ENCODE measurements around the gene TNF. TPM values are rescaled to one million over a fixed set of nuclear protein-coding genes. Genes with fewer than 3 reads are reported as not detected.

Gene TNF
- total RNA-seq, 1 donor from 2014 or later, result 11.5 TPM

GRCh38 chr6:31592396-31592771 is 17.0 kb downstream of the TNF start:
- Histone ChIP-seq H3K4me1 (no peaks in the 10 kb centered on the region), H3K27ac (no peak overlapping the region), H3K27me3 (no peaks in the 10 kb centered on the region), H3K9me3 (no peaks in the 10 kb centered on the region), H3K4me3 (no peak overlapping the region), H3K36me3 (no peaks in the 10 kb centered on the region)
- DNase-seq (ENCODE audit: low spot score in 2 of 2), result no peak
- intact Hi-C loops (cut with DNase I), result no loop called here
- TF ChIP-seq CTCF (IDR thresholded peaks at IDR 0.05), result no peak

GRCh38 chr6:31597006-31597405 is 21.6 kb downstream of the TNF start:
- Histone ChIP-seq H3K36me3 (no peaks in the 10 kb centered on the region), H3K4me1 (no peaks in the 10 kb centered on the region), H3K27ac (no peak overlapping the region), H3K9me3 (no peaks in the 10 kb centered on the region), H3K4me3 (no peak overlapping the region), H3K27me3 (no peaks in the 10 kb centered on the region)
- TF ChIP-seq CTCF (IDR thresholded peaks at IDR 0.05), result peak in 1 of 3 experiments; percentile 21
- no peak for DNase-seq (ENCODE audit: low spot score in 2 of 2)
- intact Hi-C loops (cut with DNase I), result no loop called here

- no peaks in the 10 kb centered on the region for H3K4me1 ChIP-seq
- H3K36me3 ChIP-seq, result no peaks in the 10 kb centered on the region
- no peak overlapping the region for H3K27ac ChIP-seq
Measured at GRCh38 chr6:31607317-31607716, 32.0 kb downstream of the TNF start.

GRCh38 chr6:31609519-31610406 is 34.4 kb downstream of the TNF start:
- no peaks in the 10 kb centered on the region for H3K27me3 ChIP-seq
- intact Hi-C loops (cut with DNase I), result no loop called here

More at GRCh38 chr6:31607317-31607716, 32.0 kb downstream of the TNF start:
- intact Hi-C loops (cut with DNase I), result no loop called here
- Histone ChIP-seq H3K9me3 (no peaks in the 10 kb centered on the region), H3K4me3 (no peak overlapping the region), H3K27me3 (no peaks in the 10 kb centered on the region)
- no peak for TF ChIP-seq CTCF (IDR thresholded peaks at IDR 0.05)
- DNase-seq (ENCODE audit: low spot score in 2 of 2), result no peak

GRCh38 chr6:31610968-31611367 is 35.6 kb downstream of the TNF start:
- intact Hi-C loops (cut with DNase I), result no loop called here
- Histone ChIP-seq H3K9me3 (no peaks in the 10 kb centered on the region), H3K36me3 (no peaks in the 10 kb centered on the region), H3K4me1 (no peaks in the 10 kb centered on the region), H3K27ac (no peak overlapping the region), H3K4me3 (no peak overlapping the region), H3K27me3 (no peaks in the 10 kb centered on the region)
- no peak for DNase-seq (ENCODE audit: low spot score in 2 of 2)
- no peak for TF ChIP-seq CTCF (IDR thresholded peaks at IDR 0.05)

More at GRCh38 chr6:31609519-31610406, 34.4 kb downstream of the TNF start:
- no peaks in the 10 kb centered on the region for H3K36me3 ChIP-seq
- no peak overlapping the region for H3K4me3 ChIP-seq
- no peak for DNase-seq (ENCODE audit: low spot score in 2 of 2)
- no peaks in the 10 kb centered on the region for H3K4me1 ChIP-seq
- H3K27ac ChIP-seq, result no peak overlapping the region
- TF ChIP-seq CTCF (IDR thresholded peaks at IDR 0.05), result no peak
- H3K9me3 ChIP-seq, result no peaks in the 10 kb centered on the region

All from ascending aorta (tissue), 2 donors.